Endothelial cell of umbilical vein (primary cell): ENCODE data around the gene BUB1B. TPM values are rescaled to one million over a fixed set of nuclear protein-coding genes. Genes with fewer than 3 reads are reported as not detected.

Source experiments
- BruUV-seq: library from RNA; stranded (reverse); fragments of 400-500 nt; replicated peaks from 2 replicates; lab custom pipeline; 2021; lab: Mats Ljungman, UMichigan
- CTCF ChIA-PET: fragments of 300-600, 350-600 bp; sonication (Branson Sonifier 250); formaldehyde crosslinking; loops from one replicate; lab custom pipeline; 2021; ENCODE audit warnings: antibody characterized with exemption, inconsistent platforms; lab: Charles Lee
- POLR2A ChIA-PET: fragments of 300-600, 350-600 bp; sonication (Branson Sonifier 250); formaldehyde crosslinking; loops from one replicate; lab custom pipeline; 2021; ENCODE audit warnings: antibody characterized with exemption, inconsistent platforms; lab: Charles Lee
- DNase-seq: peaks from one replicate; pipeline ENCODE4 v3.0.0-alpha.2; 2011; ENCODE audit warnings: low read depth, low spot score
- FAIRE-seq: peaks from 2 replicates; lab custom pipeline; 2011; peaks lifted over from hg19 to GRCh38; lab: Jason Lieb, UNC
- H2AFZ ChIP-seq: 2 replicates; pipeline ENCODE4 v1.6.0; 2012; ENCODE audit warnings: low read depth, low read length, control low read depth, inconsistent platforms
- H3K27ac ChIP-seq: 2 replicates; pipeline ENCODE4 v1.5.1; 2011; ENCODE audit warnings: low read depth, mild to moderate bottlenecking, control low read depth, low read length, moderate library complexity; ENCODE audit not compliant: insufficient read depth
- H3K27me3 ChIP-seq, 2 experiments: 2 replicates each; pipeline versions ENCODE4 v1.6.0 to v1.6.1; 2011; ENCODE audit warnings: low read length in 2 of 2, mixed read lengths in 1 of 2; ENCODE audit not compliant: control insufficient read depth in 2 of 2, insufficient read depth in 2 of 2
- H3K36me3 ChIP-seq, 2 experiments: 2 replicates in 1 of 2; 3 replicates in 1 of 2; pipeline ENCODE4 v1.5.1; 2011; ENCODE audit warnings: low read length in 2 of 2, mild to moderate bottlenecking in 1 of 2, moderate library complexity in 1 of 2; ENCODE audit not compliant: control insufficient read depth in 2 of 2, insufficient read depth in 2 of 2; ENCODE audit errors: extremely low read depth in 1 of 2
- H3K4me1 ChIP-seq: 3 replicates; pipeline ENCODE4 v1.5.1; 2011; ENCODE audit warnings: mild to moderate bottlenecking, low read length; ENCODE audit not compliant: control insufficient read depth, insufficient read depth; ENCODE audit errors: extremely low read depth
- H3K4me2 ChIP-seq: 2 replicates; pipeline ENCODE4 v1.6.1; 2011; ENCODE audit warnings: low read length, control low read depth, mixed read lengths; ENCODE audit not compliant: insufficient read depth
- H3K4me3 ChIP-seq, 3 experiments: fragments of 200-600 bp in 1 of 3; sonication (generic), shearing (Covaris generic) in 1 of 3; replicated peaks in 1 of 3; 2 replicates each; pipeline ENCODE4 v1.5.1; 2011 to 2016; ENCODE audit warnings: control low read depth in 3 of 3, low read length in 3 of 3, mild to moderate bottlenecking in 2 of 3, inconsistent platforms in 1 of 3, low read depth in 1 of 3, moderate library complexity in 1 of 3; ENCODE audit not compliant: insufficient read depth in 1 of 3
- H3K79me2 ChIP-seq: 2 replicates; pipeline ENCODE4 v1.6.0; 2012; ENCODE audit warnings: low read length, inconsistent platforms; ENCODE audit not compliant: control insufficient read depth, insufficient read depth
- H3K9ac ChIP-seq: replicated peaks from 2 replicates; pipeline ENCODE3; 2011; ENCODE audit warnings: low read length, control low read depth; ENCODE audit not compliant: insufficient read depth; ENCODE audit errors: extremely low read depth
- H3K9me1 ChIP-seq: replicated peaks from 3 replicates; pipeline ENCODE4 v1.6.0; 2011; ENCODE audit warnings: mild to moderate bottlenecking, low read length; ENCODE audit not compliant: control insufficient read depth, insufficient read depth; ENCODE audit errors: extremely low read depth
- H3K9me3 ChIP-seq: replicated peaks from 2 replicates; pipeline ENCODE4 v1.5.1; 2012; ENCODE audit warnings: low read length, inconsistent platforms; ENCODE audit not compliant: control insufficient read depth, insufficient read depth
- H4K20me1 ChIP-seq: replicated peaks from 2 replicates; pipeline ENCODE3; 2011; ENCODE audit warnings: mild to moderate bottlenecking, low read length; ENCODE audit not compliant: control insufficient read depth, insufficient read depth; ENCODE audit errors: extremely low read depth
- EZH2 ChIP-seq: IDR thresholded peaks from 2 replicates; pipeline ENCODE4 v1.6.1; 2012; ENCODE audit warnings: borderline replicate concordance, low read depth, mild to moderate bottlenecking, moderate library complexity, low read length, inconsistent platforms; ENCODE audit not compliant: severe bottlenecking
- FOS ChIP-seq: IDR thresholded peaks from 2 replicates; pipeline ENCODE4 v1.6.1; 2011; ENCODE audit warnings: mild to moderate bottlenecking, low read length, moderate library complexity, borderline replicate concordance; ENCODE audit not compliant: insufficient read depth
- GATA2 ChIP-seq: IDR thresholded peaks from 2 replicates; pipeline ENCODE4 v1.7.0; 2011; ENCODE audit warnings: low read depth, mild to moderate bottlenecking, moderate library complexity, mixed read lengths, low read length; ENCODE audit not compliant: insufficient read length, insufficient read depth
- JUN ChIP-seq: IDR thresholded peaks from 2 replicates; pipeline ENCODE4 v1.6.1; 2011; ENCODE audit warnings: borderline replicate concordance, low read depth; ENCODE audit not compliant: insufficient read length, insufficient read depth
- MYC ChIP-seq: IDR thresholded peaks from one replicate; pipeline ENCODE4 v1.6.1; 2011; ENCODE audit warnings: mild to moderate bottlenecking, low read depth, low read length
- POLR2A ChIP-seq: IDR thresholded peaks from 2 replicates; pipeline ENCODE4 v1.6.1; 2012; ENCODE audit warnings: low read depth, mild to moderate bottlenecking, control low read depth, low read length
- POLR2AphosphoS5 ChIP-seq: IDR thresholded peaks from 2 replicates; pipeline ENCODE4 v1.6.1; 2012; ENCODE audit warnings: low read depth, mild to moderate bottlenecking, control low read depth, low read length, moderate library complexity; ENCODE audit not compliant: insufficient read depth
- dilution Hi-C: fragments of 300-500 bp; cut with MboI; formaldehyde crosslinking; loops from one replicate; pipeline ENCODE4 v1.15.0; 2019; ENCODE audit warnings: low sequenced_read_pairs; ENCODE audit not compliant: extremely low pct_ligation_motif_present
- intact Hi-C: fragments of 100-400 bp; cut with micrococcal nuclease; formaldehyde crosslinking; loops from one replicate; pipeline ENCODE4 v1.10.0; 2022
- polyA plus RNA-seq, 4 experiments: library from polyadenylated mRNA; depleted of rRNA in 3 of 4; stranded (reverse) in 3 of 4; unstranded in 1 of 4; fragments of >200 nt; gene quantifications; 2 replicates each; pipeline versions ENCODE4 v1.2.1 to v1.2.3, GENCODE V29; 2011 to 2012; ENCODE audit warnings: missing spikeins in 1 of 4
- total RNA-seq: library from RNA; stranded (reverse); gene quantifications from 2 replicates; pipeline ENCODE4 v1.2.3, GENCODE V29; 2021
- TF ChIP-seq, protein P1 (sequence below): IDR thresholded peaks from 2 replicates; pipeline ENCODE4 v1.6.1; 2011; ENCODE audit not compliant: insufficient read depth, insufficient read length
- TF ChIP-seq, protein P2 (sequence below), 2 donors: IDR thresholded peaks; 1 replicate in 1 of 2; 2 replicates in 1 of 2; pipeline ENCODE4 v1.5.1; 2011; ENCODE audit warnings: low read length in 2 of 2, mild to moderate bottlenecking in 2 of 2, moderate library complexity in 2 of 2, control low read depth in 1 of 2, inconsistent platforms in 1 of 2, low read depth in 1 of 2; ENCODE audit not compliant: insufficient read depth in 1 of 2; ENCODE audit errors: extremely low read depth in 1 of 2

The BUB1B gene
- total and polyA plus RNA-seq, 2 donors (not counting 3 experiments of a cell fraction or from before 2014, with no cell fraction given), result 12.2 to 69.8 TPM

DNA sequence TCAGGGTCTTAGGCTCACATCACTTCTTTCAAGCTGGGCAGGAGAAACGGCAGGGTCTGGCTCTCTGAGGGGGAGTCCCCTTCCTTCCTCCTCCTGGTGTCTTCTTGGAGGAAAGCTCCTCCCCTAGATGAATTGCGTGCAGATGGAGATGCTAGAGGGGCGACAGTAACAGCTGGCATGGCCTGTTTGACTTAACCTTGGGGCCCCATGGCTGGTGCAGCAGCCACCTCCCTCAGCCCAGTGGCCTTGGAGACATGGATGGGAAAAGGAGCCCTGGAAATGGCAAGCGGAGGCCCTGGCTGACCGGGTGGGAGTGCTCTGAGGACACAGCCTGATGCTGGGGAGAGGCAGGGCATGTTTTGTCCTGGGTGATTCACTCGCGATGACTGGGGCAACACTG lies 98.2 kb downstream of the BUB1B start:
- dilution Hi-C loops, result no loop called here
- ChIA-PET POLR2A (interaction anchor here (0.7 kb wide), 1 partner anchor 37 kb away, joined by 3 read pairs; no protein-coding TSS in a partner anchor), CTCF (interaction anchor here (1.0 to 3.2 kb wide), 4 partner anchors 8 to 36 kb away, joined by 3 to 14 read pairs (median 5); no protein-coding TSS in a partner anchor)
- Histone ChIP-seq H3K27me3 (peaks cover 12 to 17% of the 10 kb centered on the region in 2 experiments), H2AFZ (no peak overlapping the region), H3K4me2 (no peak overlapping the region), H3K4me1 (no peaks in the 10 kb centered on the region), H3K36me3 (no peaks in the 10 kb centered on the region), H3K27ac (no peak overlapping the region), H4K20me1 (no peaks in the 10 kb centered on the region), H3K9ac (no peak overlapping the region), H3K9me1 (no peaks in the 10 kb centered on the region), H3K9me3 (no peaks in the 10 kb centered on the region), H3K4me3 (no peak overlapping the region), H3K79me2 (no peaks in the 10 kb centered on the region)
- intact Hi-C loops, result no loop called here
- no peak for DNase-seq
- TF ChIP-seq, protein P1, sequence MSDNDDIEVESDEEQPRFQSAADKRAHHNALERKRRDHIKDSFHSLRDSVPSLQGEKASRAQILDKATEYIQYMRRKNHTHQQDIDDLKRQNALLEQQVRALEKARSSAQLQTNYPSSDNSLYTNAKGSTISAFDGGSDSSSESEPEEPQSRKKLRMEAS, result no peak
- TF ChIP-seq GATA2, result no peak
- no peak for TF ChIP-seq EZH2
- no peak for TF ChIP-seq POLR2A
- TF ChIP-seq FOS, result no peak
- TF ChIP-seq JUN, result no peak
- TF ChIP-seq, protein P2, sequence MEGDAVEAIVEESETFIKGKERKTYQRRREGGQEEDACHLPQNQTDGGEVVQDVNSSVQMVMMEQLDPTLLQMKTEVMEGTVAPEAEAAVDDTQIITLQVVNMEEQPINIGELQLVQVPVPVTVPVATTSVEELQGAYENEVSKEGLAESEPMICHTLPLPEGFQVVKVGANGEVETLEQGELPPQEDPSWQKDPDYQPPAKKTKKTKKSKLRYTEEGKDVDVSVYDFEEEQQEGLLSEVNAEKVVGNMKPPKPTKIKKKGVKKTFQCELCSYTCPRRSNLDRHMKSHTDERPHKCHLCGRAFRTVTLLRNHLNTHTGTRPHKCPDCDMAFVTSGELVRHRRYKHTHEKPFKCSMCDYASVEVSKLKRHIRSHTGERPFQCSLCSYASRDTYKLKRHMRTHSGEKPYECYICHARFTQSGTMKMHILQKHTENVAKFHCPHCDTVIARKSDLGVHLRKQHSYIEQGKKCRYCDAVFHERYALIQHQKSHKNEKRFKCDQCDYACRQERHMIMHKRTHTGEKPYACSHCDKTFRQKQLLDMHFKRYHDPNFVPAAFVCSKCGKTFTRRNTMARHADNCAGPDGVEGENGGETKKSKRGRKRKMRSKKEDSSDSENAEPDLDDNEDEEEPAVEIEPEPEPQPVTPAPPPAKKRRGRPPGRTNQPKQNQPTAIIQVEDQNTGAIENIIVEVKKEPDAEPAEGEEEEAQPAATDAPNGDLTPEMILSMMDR (IDR thresholded peaks at IDR 0.05; ENCODE audit: extremely low read depth in 1 of 2, insufficient read depth in 1 of 2, low read depth in 1 of 2, low read length in 2 of 2), result no peak
- TF ChIP-seq MYC, result no peak
- TF ChIP-seq POLR2AphosphoS5, result no peak
- FAIRE-seq, result no peak
- BruUV-seq, result no TSS peak
